B cell (primary cell): ENCODE data around the gene MAP3K13. TPM values are rescaled to one million over a fixed set of nuclear protein-coding genes. Genes with fewer than 3 reads are reported as not detected.
"Not testable (repeated sequence)": the region's sequence is repeated elsewhere in the genome, so short reads cannot be mapped to it uniquely, and the experiment has no call there.

Source experiments
- ATAC-seq: fragments of 200-7000 bp; cut with Tn5 transposase; one replicate; pipeline ENCODE4 v1.10.0; 2021; ENCODE audit warnings: low read depth, mild to moderate bottlenecking, moderate number of reproducible peaks, moderate library complexity
- CTCF ChIA-PET: fragments of 350-600 bp; sonication (Branson Sonifier 250); formaldehyde crosslinking; loops from one replicate; lab custom pipeline; 2021; ENCODE audit warnings: antibody characterized with exemption, inconsistent platforms; lab: Charles Lee
- POLR2A ChIA-PET: fragments of 350-600 bp; sonication (Branson Sonifier 250); formaldehyde crosslinking; loops from one replicate; lab custom pipeline; 2021; ENCODE audit warnings: antibody characterized with exemption; lab: Charles Lee
- DNase-seq: peaks from one replicate; pipeline ENCODE4 v3.0.0; 2013
- H2AFZ ChIP-seq: 2 replicates; pipeline ENCODE4 v1.6.1; 2012; ENCODE audit warnings: mild to moderate bottlenecking, low read depth, low read length; ENCODE audit not compliant: insufficient read depth, poor library complexity, severe bottlenecking
- H3K27ac ChIP-seq, 2 donors: 1 replicate in 1 of 2; 2 replicates in 1 of 2; pipeline ENCODE4 v1.5.1; 2012 to 2013; ENCODE audit warnings: low read length in 2 of 2, mild to moderate bottlenecking in 2 of 2, moderate library complexity in 1 of 2
- H3K27me3 ChIP-seq, 4 experiments: fragments of 200-600 bp in 1 of 4; sonication (generic) in 1 of 4; replicated peaks in 1 of 4; 1 replicate in 2 of 4; 2 replicates in 2 of 4; pipeline versions ENCODE4 v1.6.1 to v1.7.0; 2013 to 2016; ENCODE audit warnings: low read length in 3 of 4, mild to moderate bottlenecking in 2 of 4, mixed read lengths in 1 of 4, moderate library complexity in 1 of 4; ENCODE audit not compliant: insufficient read depth in 4 of 4, control insufficient read depth in 3 of 4; ENCODE audit errors: control extremely low read depth in 1 of 4
- H3K36me3 ChIP-seq, 2 experiments: replicated peaks in 1 of 2; 1 replicate in 1 of 2; 2 replicates in 1 of 2; pipeline versions ENCODE4 v1.6.1 to v1.7.1; 2013; ENCODE audit warnings: low read length in 1 of 2; ENCODE audit not compliant: insufficient read depth in 2 of 2, control insufficient read depth in 1 of 2; ENCODE audit errors: control extremely low read depth in 1 of 2, extremely low read depth in 1 of 2
- H3K4me1 ChIP-seq, 2 donors: fragments of 200-600 bp in 1 of 2; sonication (generic) in 1 of 2; 1 replicate in 1 of 2; 2 replicates in 1 of 2; pipeline versions ENCODE4 v1.5.1 to v1.6.1; 2013 to 2017; ENCODE audit warnings: low read length in 2 of 2; ENCODE audit not compliant: control insufficient read depth in 2 of 2, insufficient read depth in 2 of 2
- H3K4me2 ChIP-seq: replicated peaks from 2 replicates; pipeline ENCODE3; 2012; ENCODE audit warnings: mild to moderate bottlenecking, low read depth, low read length; ENCODE audit not compliant: poor library complexity, severe bottlenecking
- H3K4me3 ChIP-seq, 5 experiments: fragments of 200-600 bp in 1 of 5; sonication (generic) in 1 of 5; 1 replicate in 3 of 5; 2 replicates in 2 of 5; pipeline versions ENCODE4 v1.5.1 to v1.7.0; 2011 to 2016; ENCODE audit warnings: low read length in 4 of 5, mild to moderate bottlenecking in 4 of 5, low read depth in 2 of 5, control low read depth in 1 of 5, moderate library complexity in 1 of 5; ENCODE audit not compliant: insufficient read depth in 1 of 5; ENCODE audit errors: control extremely low read depth in 1 of 5, extremely low read depth in 1 of 5
- H3K79me2 ChIP-seq: fragments of 200-600 bp; sonication (generic); one replicate; pipeline ENCODE4 v1.6.0; 2016; ENCODE audit warnings: low read length; ENCODE audit not compliant: control insufficient read depth, insufficient read depth
- H3K9ac ChIP-seq: fragments of 200-600 bp; sonication (generic); 2 replicates; pipeline ENCODE4 v1.6.1; 2017; ENCODE audit warnings: mild to moderate bottlenecking, low read length, moderate library complexity
- H3K9me3 ChIP-seq, 3 donors: one replicate each; pipeline versions ENCODE4 v1.6.1 to v1.7.1; 2013; ENCODE audit warnings: low read length in 2 of 3; ENCODE audit not compliant: control insufficient read depth in 2 of 3, insufficient read depth in 1 of 3; ENCODE audit errors: control extremely low read depth in 1 of 3
- H4K20me1 ChIP-seq: 2 replicates; pipeline ENCODE4 v1.6.0; 2012; ENCODE audit warnings: mild to moderate bottlenecking, low read length; ENCODE audit not compliant: insufficient read depth, control insufficient read depth, poor library complexity, severe bottlenecking
- H3K27ac Mint-ChIP-seq: one replicate; pipeline ENCODE4 v1.8.0; 2021; ENCODE audit warnings: mixed read lengths
- H3K27me3 Mint-ChIP-seq: one replicate; pipeline ENCODE4 v1.8.0; 2021; ENCODE audit warnings: mixed read lengths
- H3K4me1 Mint-ChIP-seq: one replicate; pipeline ENCODE4 v1.8.0; 2021; ENCODE audit warnings: mixed read lengths
- H3K4me3 Mint-ChIP-seq: one replicate; pipeline ENCODE4 v1.8.0; 2021; ENCODE audit warnings: mixed read lengths
- H3K9me3 Mint-ChIP-seq: one replicate; pipeline ENCODE4 v1.8.0; 2022; ENCODE audit warnings: mixed read lengths; ENCODE audit not compliant: insufficient read depth
- CTCF ChIP-seq: fragments of 200-600 bp; IDR thresholded peaks from one replicate; pipeline ENCODE4 v1.8.0; 2022; ENCODE audit warnings: antibody characterized with exemption, mild to moderate bottlenecking
- EZH2 ChIP-seq: IDR thresholded peaks from 2 replicates; pipeline ENCODE4 v1.6.1; 2012; ENCODE audit warnings: borderline replicate concordance, low read depth, mild to moderate bottlenecking, moderate library complexity, low read length; ENCODE audit not compliant: insufficient read depth, poor library complexity, severe bottlenecking
- WGBS: methylation state at CpG from one replicate; pipeline ENCODE4 v1.1.5; 2013; ENCODE audit warnings: missing lambda C conversion rate; ENCODE audit not compliant: insufficient coverage; 5-methylcytosine and 5-hydroxymethylcytosine counted together
- intact Hi-C: fragments of 100-400 bp; cut with micrococcal nuclease; formaldehyde crosslinking; loops from one replicate; pipeline ENCODE4 v1.10.0; 2022
- polyA plus RNA-seq: library from polyadenylated mRNA; depleted of rRNA; stranded (reverse); fragments of >200 nt; gene quantifications from 2 replicates; pipeline ENCODE4 v1.2.3, GENCODE V29; 2012
- total RNA-seq, 2 donors: library from RNA; stranded (reverse); fragments of 120-200 nt in 1 of 2; gene quantifications; 1 replicate in 1 of 2; 2 replicates in 1 of 2; pipeline versions ENCODE4 v1.2.3 to v1.2.4, GENCODE V29; 2013 to 2022

Gene MAP3K13
- total and polyA plus RNA-seq, 2 donors (not counting 1 experiment from before 2014, with no cell fraction given) = 5.7 to 9.2 TPM

- ChIA-PET CTCF (no interaction called here), POLR2A (no interaction called here)
- Histone ChIP-seq H3K79me2 (no peaks in the 10 kb centered on the region), H3K27ac (no peak overlapping the region), H3K4me1 (no peaks in the 10 kb centered on the region), H2AFZ (no peak overlapping the region), H4K20me1 (no peaks in the 10 kb centered on the region), H3K27me3 (no peaks in the 10 kb centered on the region), H3K36me3 (no peaks in the 10 kb centered on the region), H3K9me3 (no peaks in the 10 kb centered on the region), H3K4me2 (no peak overlapping the region), H3K4me3 (no peak overlapping the region), H3K9ac (no peak overlapping the region)
- WGBS = 100% methylated on average over 1 of the region's 2 CpGs
- Mint-ChIP-seq H3K4me1 (peaks cover 2% of the 10 kb centered on the region), H3K27me3 (peaks cover 11% of the 10 kb centered on the region), H3K4me3 (no peak overlapping the region), H3K27ac (no peak overlapping the region), H3K9me3 (no peaks in the 10 kb centered on the region)
- ATAC-seq (no peak), DNase-seq (no peak)
- TF ChIP-seq CTCF (no peak), EZH2 (no peak)
- intact Hi-C loops = no loop called here
Observed at GRCh38 chr3:185416513-185416912, 53.6 kb downstream of the MAP3K13 start.

GRCh38 chr3:185418561-185418977 is 55.6 kb downstream of the MAP3K13 start:
- H3K9me3 ChIP-seq, H3K27me3 ChIP-seq, H3K4me3 ChIP-seq, H3K4me1 Mint-ChIP-seq, CTCF ChIA-PET, H3K4me2 ChIP-seq, POLR2A ChIA-PET, H3K4me1 ChIP-seq, H2AFZ ChIP-seq, H3K36me3 ChIP-seq, H3K79me2 ChIP-seq, intact Hi-C loops, H3K27ac ChIP-seq, H3K9me3 Mint-ChIP-seq, H3K9ac ChIP-seq, H3K4me3 Mint-ChIP-seq, H4K20me1 ChIP-seq, H3K27ac Mint-ChIP-seq, ATAC-seq: not testable (repeated sequence)
- DNase-seq = peak; percentile 5
- WGBS = 95% methylated on average over 4 of the region's 11 CpGs
- H3K27me3 Mint-ChIP-seq = peaks cover 11% of the 10 kb centered on the region
